A549 (cell line): ENCODE measurements around the gene FBXO47. TPM values are rescaled to one million over a fixed set of nuclear protein-coding genes. Genes with fewer than 3 reads are reported as not detected.

Experiments used
- ATAC-seq, 2 experiments: fragments of 200-7000 bp in 1 of 2; fragments of >200 bp in 1 of 2; cut with Nextera tagmentation in 1 of 2; cut with Tn5 transposase in 1 of 2; 3 replicates each; pipeline versions ENCODE4 v1.8.0 to v1.9.1; 2018 to 2020; ENCODE audit warnings: mild to moderate bottlenecking in 1 of 2, moderate library complexity in 1 of 2
- CTCF ChIA-PET: fragments of 300-600 bp; sonication (Branson Sonifier 250); formaldehyde crosslinking; extraction: SDS; loops from one replicate; lab custom pipeline; 2021; ENCODE audit warnings: antibody characterized with exemption, inconsistent platforms; lab: Yijun Ruan, JAX
- POLR2A ChIA-PET: fragments of 350-600 bp; formaldehyde crosslinking; extraction: SDS; loops from one replicate; lab custom pipeline; 2021; ENCODE audit warnings: antibody characterized with exemption, inconsistent platforms; lab: Yijun Ruan, JAX
- DNase-seq, 2 experiments: peaks; one replicate each; pipeline versions ENCODE4 v3.0.0 to v3.0.0-alpha.2; 2011 to 2016; ENCODE audit warnings: low read depth in 1 of 2, low spot score in 1 of 2
- FAIRE-seq: peaks from 2 replicates; lab custom pipeline; 2011; peaks lifted over from hg19 to GRCh38; lab: Jason Lieb, UNC
- H3K27ac ChIP-seq, 2 experiments: fragments of >200 bp; sonication (Bioruptor Twin); formaldehyde crosslinking; 3 replicates each; pipeline ENCODE4 v1.5.1; 2016 to 2017
- H3K4me1 ChIP-seq: fragments of >200 bp; sonication (Bioruptor Twin); formaldehyde crosslinking; 3 replicates; pipeline ENCODE4 v1.6.1; 2016
- H3K4me2 ChIP-seq: fragments of >200 bp; sonication (Bioruptor Twin); formaldehyde crosslinking; 3 replicates; pipeline ENCODE4 v1.6.1; 2016
- H3K4me3 ChIP-seq: fragments of >200 bp; sonication (Bioruptor Twin); formaldehyde crosslinking; 3 replicates; pipeline ENCODE4 v1.5.1; 2016
- H3K9me3 ChIP-seq: fragments of >200 bp; sonication (Bioruptor Twin); formaldehyde crosslinking; 3 replicates; pipeline ENCODE4 v1.6.1; 2016
- BHLHE40 ChIP-seq: IDR thresholded peaks from 2 replicates; pipeline ENCODE4 v1.6.1; 2012; ENCODE audit warnings: low read depth, low read length, inconsistent platforms
- CBX2 ChIP-seq: fragments of 200-600 bp; sonication (generic); IDR thresholded peaks from 2 replicates; pipeline ENCODE4 v1.6.1; 2016; ENCODE audit warnings: low read depth, mild to moderate bottlenecking, borderline replicate concordance
- E2F6 ChIP-seq: IDR thresholded peaks from 2 replicates; pipeline ENCODE4 v1.6.1; 2012; ENCODE audit warnings: low read depth, borderline replicate concordance
- EHF ChIP-seq: fragments of 250-450 bp; sonication (Bioruptor Pico); IDR thresholded peaks from 2 replicates; pipeline ENCODE4 v1.5.0; 2020; ENCODE audit warnings: mild to moderate bottlenecking
- ELK1 ChIP-seq: fragments of 150-350 bp; IDR thresholded peaks from 2 replicates; pipeline ENCODE4 v1.6.1; 2014; ENCODE audit warnings: low read depth, mild to moderate bottlenecking, low read length
- EP300 ChIP-seq, 2 experiments: fragments of >200 bp; sonication (Bioruptor Twin); formaldehyde crosslinking; IDR thresholded peaks; 2 replicates in 1 of 2; 3 replicates in 1 of 2; pipeline ENCODE4 v1.6.1; 2016 to 2017
- ESRRA ChIP-seq: fragments of 150-350 bp; IDR thresholded peaks from 2 replicates; pipeline ENCODE4 v1.6.1; 2014; ENCODE audit warnings: mild to moderate bottlenecking, low read length, borderline replicate concordance
- FOXS1 ChIP-seq: fragments of 250-450 bp; sonication (Bioruptor Pico); IDR thresholded peaks from 2 replicates; pipeline ENCODE4 v1.5.0; 2020; ENCODE audit warnings: mild to moderate bottlenecking, moderate library complexity
- HEYL ChIP-seq: fragments of 250-450 bp; sonication (Bioruptor Pico); IDR thresholded peaks from 2 replicates; pipeline ENCODE4 v1.8.0; 2021; ENCODE audit warnings: mild to moderate bottlenecking, moderate library complexity
- HOXB13 ChIP-seq: fragments of 250-450 bp; sonication (Bioruptor Pico); IDR thresholded peaks from 2 replicates; pipeline ENCODE4 v1.5.0; 2020; ENCODE audit warnings: low read depth, mild to moderate bottlenecking, moderate library complexity
- JUN ChIP-seq, 2 experiments: fragments of >200 bp; sonication (Bioruptor Twin); formaldehyde crosslinking; IDR thresholded peaks; 2 replicates in 1 of 2; 3 replicates in 1 of 2; pipeline ENCODE4 v1.6.1; 2016 to 2017
- JUNB ChIP-seq: fragments of >200 bp; sonication (Bioruptor Twin); formaldehyde crosslinking; IDR thresholded peaks from 2 replicates; pipeline ENCODE4 v1.6.1; 2016
- KDM5A ChIP-seq: fragments of 200-600 bp; sonication (generic); IDR thresholded peaks from 2 replicates; pipeline ENCODE4 v1.6.1; 2016; ENCODE audit warnings: antibody characterized with exemption, mild to moderate bottlenecking
- MYC ChIP-seq: IDR thresholded peaks from 2 replicates; pipeline ENCODE4 v1.6.1; 2012; ENCODE audit warnings: mild to moderate bottlenecking, inconsistent platforms, low read length, improper control_type of control experiment, borderline replicate concordance
- NPAS2 ChIP-seq: fragments of 250-450 bp; sonication (Bioruptor Pico); IDR thresholded peaks from 2 replicates; pipeline ENCODE4 v1.8.0; 2022; ENCODE audit warnings: mild to moderate bottlenecking, moderate library complexity, borderline replicate concordance
- POLR2AphosphoS2 ChIP-seq: conservative IDR thresholded peaks from 2 replicates; pipeline ENCODE4 v1.6.1; 2012; ENCODE audit warnings: low read length, improper control_type of control experiment, inconsistent platforms
- RAD21 ChIP-seq, 2 experiments: fragments of >200 bp in 1 of 2; sonication (Bioruptor Twin) in 1 of 2; formaldehyde crosslinking in 1 of 2; IDR thresholded peaks in 1 of 2; conservative IDR thresholded peaks in 1 of 2; 2 replicates in 1 of 2; 3 replicates in 1 of 2; pipeline ENCODE4 v1.6.1; 2012 to 2018; ENCODE audit warnings: inconsistent platforms in 1 of 2
- RCOR1 ChIP-seq: fragments of 150-350 bp; IDR thresholded peaks from 2 replicates; pipeline ENCODE4 v1.6.1; 2014; ENCODE audit warnings: antibody characterized with exemption, low read length, low read depth
- SMC3 ChIP-seq: fragments of >200 bp; sonication (Bioruptor Twin); formaldehyde crosslinking; IDR thresholded peaks from 3 replicates; pipeline ENCODE4 v1.6.1; 2018; ENCODE audit warnings: inconsistent platforms
- SREBF2 ChIP-seq: fragments of 450-650 bp; IDR thresholded peaks from 2 replicates; pipeline ENCODE4 v1.6.1; 2014; ENCODE audit warnings: mild to moderate bottlenecking, moderate library complexity
- TFCP2L1 ChIP-seq: fragments of 250-450 bp; sonication (Bioruptor Pico); IDR thresholded peaks from 2 replicates; pipeline ENCODE4 v1.5.0; 2021; ENCODE audit warnings: mild to moderate bottlenecking
- TP53 ChIP-seq: fragments of 250-450 bp; sonication (Bioruptor Pico); IDR thresholded peaks from 2 replicates; pipeline ENCODE4 v1.5.0; 2021; ENCODE audit warnings: mild to moderate bottlenecking, moderate library complexity
- WGBS: methylation state at CpG from one replicate; pipeline ENCODE4 v1.1.6; 2017; ENCODE audit errors: missing lambda C conversion rate; 5-methylcytosine and 5-hydroxymethylcytosine counted together
- polyA plus RNA-seq, 4 experiments: library from polyadenylated mRNA; depleted of rRNA in 3 of 4; stranded (reverse); fragments of >200 nt; fragmentation: RNase III in 1 of 4; extraction: RNeasy Plus Mini Kit Qiagen cat#74134 plus additional on column Dnase treatment in 1 of 4; gene quantifications; 2 replicates in 3 of 4; 3 replicates in 1 of 4; pipeline ENCODE4 v1.2.3, GENCODE V29; 2011 to 2017
- TF ChIP-seq, protein P1 (sequence below): fragments of 200-600 bp; sonication (generic); IDR thresholded peaks from 2 replicates; pipeline ENCODE4 v1.6.1; 2016; ENCODE audit warnings: antibody characterized with exemption, mild to moderate bottlenecking, moderate library complexity

FBXO47 gene
- polyA plus RNA-seq, 2 of the 4 experiments (the other 2 are of a cell fraction), result 0.04 TPM; not detected in 1

- FAIRE-seq, result peak; percentile 93
- peaks cover 37% of the 10 kb centered on the region for H3K9me3 ChIP-seq
- H3K4me1 ChIP-seq, result no peaks in the 10 kb centered on the region
- TF ChIP-seq EP300 (IDR thresholded peaks at IDR 0.05) (no peak), TFCP2L1 (CRISPR knock-in tag) (no peak), SMC3 (no peak), E2F6 (no peak)
- ATAC-seq, result no peak
- CTCF ChIA-PET, result interaction anchor here (1.2 to 2.8 kb wide), 5 partner anchors 9 to 244 kb away, joined by 3 to 16 read pairs (median 4); no protein-coding TSS in a partner anchor
- H3K27ac ChIP-seq, result no peak overlapping the region
- H3K4me3 ChIP-seq, result no peak overlapping the region
- 12% methylated on average over 4 of the region's 4 CpGs for WGBS
- DNase-seq, result no peak
- H3K4me2 ChIP-seq, result no peak overlapping the region
- POLR2A ChIA-PET, result no interaction called here
Measured at GRCh38 chr17:39000021-39000601, 32.9 kb upstream of the FBXO47 start.

GRCh38 chr17:38996660-38997337 is 29.6 kb upstream of the FBXO47 start:
- no peak overlapping the region for H3K4me3 ChIP-seq
- no peak for ATAC-seq
- no peak for DNase-seq
- WGBS, result 40% methylated on average over 5 of the region's 5 CpGs
- peaks cover 33% of the 10 kb centered on the region for H3K9me3 ChIP-seq
- ChIA-PET CTCF (interaction anchor here (0.7 to 1.6 kb wide), 3 partner anchors 17 to 239 kb away, joined by 3 to 4 read pairs (median 3); no protein-coding TSS in a partner anchor), POLR2A (no interaction called here)
- peak; percentile 61 for FAIRE-seq
- no peak overlapping the region for H3K4me2 ChIP-seq
- H3K4me1 ChIP-seq, result no peaks in the 10 kb centered on the region
- TF ChIP-seq JUNB (no peak), ESRRA (no peak), CBX2 (no peak), RAD21 (conservative IDR thresholded peaks at IDR 0.05 in 1 of 2, IDR thresholded peaks at IDR 0.05 in 1 of 2) (no peak), FOXS1 (CRISPR knock-in tag) (0 out of 2 replicates have a peak, but pooled peaks have one; percentile 21), RCOR1 (no peak), EHF (CRISPR knock-in tag) (no peak)
- TF ChIP-seq, all 56 proteins: peak for 1
- no peak overlapping the region for H3K27ac ChIP-seq

GRCh38 chr17:38994026-38994425 is 26.8 kb upstream of the FBXO47 start:
- no peak for DNase-seq
- CTCF ChIA-PET, result interaction anchor here (2.4 to 3.7 kb wide), 3 partner anchors 10 to 159 kb away, joined by 9 to 18 read pairs (median 12); partner anchors contain the start of gene PLXDC1
- WGBS, result 7% methylated on average over 2 of the region's 2 CpGs
- H3K4me2 ChIP-seq, result no peak overlapping the region
- ATAC-seq, result no peak
- no peak overlapping the region for H3K4me3 ChIP-seq
- no peak overlapping the region for H3K27ac ChIP-seq
- peaks cover 32% of the 10 kb centered on the region for H3K9me3 ChIP-seq
- no peak for FAIRE-seq
- POLR2A ChIA-PET, result no interaction called here
- no peak for TF ChIP-seq HEYL (CRISPR knock-in tag)
- H3K4me1 ChIP-seq, result no peaks in the 10 kb centered on the region

DNA sequence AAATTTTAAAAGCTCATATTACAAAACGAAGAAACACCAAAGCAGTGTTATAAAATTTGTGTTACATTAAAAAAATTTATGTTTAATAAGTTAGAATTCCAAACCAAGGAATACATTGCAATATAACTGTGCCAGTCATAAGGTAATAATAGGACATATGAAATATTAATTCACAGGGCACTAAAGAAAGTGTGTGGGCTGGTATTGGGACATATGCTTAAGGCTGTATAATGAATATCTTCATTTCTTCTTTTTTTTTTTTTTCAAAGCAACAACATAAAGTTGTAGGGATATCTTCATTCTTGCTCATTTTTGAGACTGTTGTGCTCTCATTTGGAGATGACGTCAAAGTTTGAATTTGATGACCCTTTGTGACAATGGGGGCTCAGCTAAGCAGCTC is 17.5 kb upstream of the FBXO47 start:
- ATAC-seq (no peak), DNase-seq (no peak), FAIRE-seq (no peak)
- H3K4me3 ChIP-seq, result no peak overlapping the region
- ChIA-PET CTCF (interaction anchor here (0.6 to 8.4 kb wide), 17 partner anchors 8 to 261 kb away, joined by 3 to 319 read pairs (median 9); partner anchors contain the start of genes ARL5C, FBXO47 and PLXDC1), POLR2A (interaction anchor here (0.7 kb wide), 1 partner anchor 116 kb away, joined by 3 read pairs; no protein-coding TSS in a partner anchor)
- H3K27ac ChIP-seq, result no peak overlapping the region
- 52% methylated on average over 2 of the region's 2 CpGs for WGBS
- H3K4me2 ChIP-seq, result no peak overlapping the region
- H3K4me1 ChIP-seq, result no peaks in the 10 kb centered on the region
- H3K9me3 ChIP-seq, result no peaks in the 10 kb centered on the region
- TF ChIP-seq BHLHE40 (no peak), NPAS2 (CRISPR knock-in tag) (no peak), SREBF2 (no peak), TP53 (CRISPR knock-in tag) (no peak), ELK1 (no peak), POLR2AphosphoS2 (no peak), EP300 (IDR thresholded peaks at IDR 0.05) (no peak), E2F6 (no peak), MYC (no peak), JUN (IDR thresholded peaks at IDR 0.05) (no peak), KDM5A (no peak), HOXB13 (CRISPR knock-in tag) (no peak)
- TF ChIP-seq, protein P1, sequence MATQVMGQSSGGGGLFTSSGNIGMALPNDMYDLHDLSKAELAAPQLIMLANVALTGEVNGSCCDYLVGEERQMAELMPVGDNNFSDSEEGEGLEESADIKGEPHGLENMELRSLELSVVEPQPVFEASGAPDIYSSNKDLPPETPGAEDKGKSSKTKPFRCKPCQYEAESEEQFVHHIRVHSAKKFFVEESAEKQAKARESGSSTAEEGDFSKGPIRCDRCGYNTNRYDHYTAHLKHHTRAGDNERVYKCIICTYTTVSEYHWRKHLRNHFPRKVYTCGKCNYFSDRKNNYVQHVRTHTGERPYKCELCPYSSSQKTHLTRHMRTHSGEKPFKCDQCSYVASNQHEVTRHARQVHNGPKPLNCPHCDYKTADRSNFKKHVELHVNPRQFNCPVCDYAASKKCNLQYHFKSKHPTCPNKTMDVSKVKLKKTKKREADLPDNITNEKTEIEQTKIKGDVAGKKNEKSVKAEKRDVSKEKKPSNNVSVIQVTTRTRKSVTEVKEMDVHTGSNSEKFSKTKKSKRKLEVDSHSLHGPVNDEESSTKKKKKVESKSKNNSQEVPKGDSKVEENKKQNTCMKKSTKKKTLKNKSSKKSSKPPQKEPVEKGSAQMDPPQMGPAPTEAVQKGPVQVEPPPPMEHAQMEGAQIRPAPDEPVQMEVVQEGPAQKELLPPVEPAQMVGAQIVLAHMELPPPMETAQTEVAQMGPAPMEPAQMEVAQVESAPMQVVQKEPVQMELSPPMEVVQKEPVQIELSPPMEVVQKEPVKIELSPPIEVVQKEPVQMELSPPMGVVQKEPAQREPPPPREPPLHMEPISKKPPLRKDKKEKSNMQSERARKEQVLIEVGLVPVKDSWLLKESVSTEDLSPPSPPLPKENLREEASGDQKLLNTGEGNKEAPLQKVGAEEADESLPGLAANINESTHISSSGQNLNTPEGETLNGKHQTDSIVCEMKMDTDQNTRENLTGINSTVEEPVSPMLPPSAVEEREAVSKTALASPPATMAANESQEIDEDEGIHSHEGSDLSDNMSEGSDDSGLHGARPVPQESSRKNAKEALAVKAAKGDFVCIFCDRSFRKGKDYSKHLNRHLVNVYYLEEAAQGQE, result no peak
